RCC 7860 (cell line): ENCODE measurements around the gene IL12A.

Experiments
- DNase-seq: peaks from one replicate; pipeline ENCODE4 v3.0.0-alpha.2; 2015; ENCODE audit warnings: low spot score
- FAIRE-seq: peaks from 2 replicates; lab custom pipeline; 2012; peaks lifted over from hg19 to GRCh38; lab: Jason Lieb, UNC

The IL12A gene

GRCh38 chr3:159989973-159990846, 1.6 kb downstream of the IL12A start:
- no peak for DNase-seq
- no peak for FAIRE-seq

GRCh38 chr3:159991591-159991990, 3.0 kb downstream of the IL12A start:
- no peak for FAIRE-seq
- DNase-seq: no peak

- DNase-seq (no peak), FAIRE-seq (no peak)
Measured at GRCh38 chr3:159992589-159992988, 4.0 kb downstream of the IL12A start.

GRCh38 chr3:159994182-159994581, 5.5 kb downstream of the IL12A start:
- FAIRE-seq: no peak
- no peak for DNase-seq

- DNase-seq: no peak
- FAIRE-seq: no peak
Measured at GRCh38 chr3:159995091-159995490, 6.5 kb downstream of the IL12A start.

GRCh38 chr3:159996018-159996417, 7.4 kb downstream of the IL12A start:
- FAIRE-seq (no peak), DNase-seq (no peak)

- no peak for FAIRE-seq
Measured at GRCh38 chr3:159996959-159997358, 8.3 kb downstream of the IL12A start.

GRCh38 chr3:160001148-160001760, 12.6 kb downstream of the IL12A start:
- DNase-seq (no peak), FAIRE-seq (no peak)

More at GRCh38 chr3:159996959-159997358, 8.3 kb downstream of the IL12A start:
- DNase-seq: no peak

GRCh38 chr3:160001850-160002623, 13.4 kb downstream of the IL12A start:
- DNase-seq: no peak
- FAIRE-seq: no peak

GRCh38 chr3:160003520-160004128, 15.0 kb downstream of the IL12A start:
- no peak for FAIRE-seq
- peak; percentile 51 for DNase-seq

GRCh38 chr3:160005004-160005403, 16.4 kb downstream of the IL12A start:
- FAIRE-seq: no peak

GRCh38 chr3:160006282-160007163, 17.9 kb downstream of the IL12A start:
- DNase-seq: peak; percentile 71
- peak; percentile 45 for FAIRE-seq

More at GRCh38 chr3:160005004-160005403, 16.4 kb downstream of the IL12A start:
- DNase-seq: peak; percentile 13

GRCh38 chr3:160008961-160009360, 20.3 kb downstream of the IL12A start:
- FAIRE-seq: no peak
- DNase-seq: no peak

GRCh38 chr3:160009525-160009924, 20.9 kb downstream of the IL12A start:
- no peak for DNase-seq
- FAIRE-seq: no peak

- DNase-seq (no peak), FAIRE-seq (no peak)
Measured at GRCh38 chr3:160010578-160010977, 21.9 kb downstream of the IL12A start.

- FAIRE-seq: no peak
- DNase-seq: no peak
Measured at GRCh38 chr3:160012108-160012507, 23.5 kb downstream of the IL12A start.

GRCh38 chr3:160016972-160017371, 28.3 kb downstream of the IL12A start:
- DNase-seq: no peak
- FAIRE-seq: no peak

- FAIRE-seq: no peak
- DNase-seq: no peak
Measured at GRCh38 chr3:160018959-160019358, 30.3 kb downstream of the IL12A start.

GRCh38 chr3:160020057-160020711, 31.5 kb downstream of the IL12A start:
- DNase-seq: no peak
- no peak for FAIRE-seq
